H1 (cell line): ENCODE measurements around the gene ERP44. TPM values are rescaled to one million over a fixed set of nuclear protein-coding genes. Genes with fewer than 3 reads are reported as not detected.

ENCODE experiments used
- CTCF ChIA-PET: fragments of 300-600 bp; sonication (Branson Sonifier 250); formaldehyde crosslinking; loops from one replicate; lab custom pipeline; 2021; ENCODE audit not compliant: partially characterized antibody; lab: Charles Lee
- POLR2A ChIA-PET: fragments of 300-600 bp; sonication (Branson Sonifier 250); formaldehyde crosslinking; loops from one replicate; lab custom pipeline; 2021; ENCODE audit warnings: inconsistent platforms; ENCODE audit not compliant: partially characterized antibody; lab: Charles Lee
- DNase-seq, 2 experiments: peaks; one replicate each; pipeline versions ENCODE4 v3.0.0 to v3.0.0-alpha.2; 2010 to 2022; ENCODE audit warnings: low spot score in 2 of 2, low read depth in 1 of 2, mixed read lengths in 1 of 2
- FAIRE-seq: peaks from 2 replicates; lab custom pipeline; 2011; peaks lifted over from hg19 to GRCh38; lab: Jason Lieb, UNC
- H2AFZ ChIP-seq: 2 replicates; pipeline ENCODE4 v1.8.1; 2012; ENCODE audit warnings: low read length, inconsistent platforms
- H2AK5ac ChIP-seq: 2 replicates; pipeline ENCODE4 v1.6.1; 2013; ENCODE audit warnings: low read depth, low read length
- H2BK120ac ChIP-seq: replicated peaks from 2 replicates; pipeline ENCODE3; 2013; ENCODE audit warnings: low read depth, low read length, inconsistent platforms
- H2BK12ac ChIP-seq: 2 replicates; pipeline ENCODE4 v1.6.1; 2013; ENCODE audit warnings: low read depth, low read length
- H2BK15ac ChIP-seq: 2 replicates; pipeline ENCODE4 v1.6.1; 2013; ENCODE audit warnings: low read length
- H2BK20ac ChIP-seq: 2 replicates; pipeline ENCODE4 v1.6.1; 2013; ENCODE audit warnings: low read length
- H2BK5ac ChIP-seq: 2 replicates; pipeline ENCODE4 v1.6.1; 2013; ENCODE audit warnings: low read depth, low read length
- H3K14ac ChIP-seq: 2 replicates; pipeline ENCODE4 v1.6.1; 2013; ENCODE audit warnings: inconsistent platforms; ENCODE audit not compliant: insufficient read length
- H3K18ac ChIP-seq: 2 replicates; pipeline ENCODE4 v1.6.1; 2013; ENCODE audit warnings: low read length; ENCODE audit errors: extremely low read depth
- H3K23ac ChIP-seq: 2 replicates; pipeline ENCODE4 v1.6.1; 2013; ENCODE audit warnings: inconsistent platforms; ENCODE audit not compliant: insufficient read length
- H3K23me2 ChIP-seq: 2 replicates; pipeline ENCODE4 v1.6.1; 2013; ENCODE audit warnings: low read depth, low read length
- H3K27ac ChIP-seq: 2 replicates; pipeline ENCODE4 v1.6.1; 2011; ENCODE audit warnings: low read depth, low read length, inconsistent platforms
- H3K27me3 ChIP-seq, 4 experiments: replicated peaks in 1 of 4; 1 replicate in 1 of 4; 2 replicates in 3 of 4; pipeline versions ENCODE4 v1.6.1 to v1.8.1; 2011 to 2013; ENCODE audit warnings: low read length in 3 of 4, mild to moderate bottlenecking in 3 of 4, inconsistent platforms in 2 of 4, mixed read lengths in 2 of 4, moderate library complexity in 1 of 4; ENCODE audit not compliant: control insufficient read depth in 3 of 4, insufficient read depth in 3 of 4; ENCODE audit errors: extremely low read depth in 1 of 4
- H3K36me3 ChIP-seq, 4 experiments: 2 replicates each; pipeline versions ENCODE4 v1.6.1 to v1.8.1; 2011 to 2013; ENCODE audit warnings: mild to moderate bottlenecking in 4 of 4, low read length in 3 of 4, moderate library complexity in 2 of 4, control low read depth in 1 of 4, inconsistent platforms in 1 of 4; ENCODE audit not compliant: insufficient read depth in 4 of 4, control insufficient read depth in 2 of 4
- H3K4ac ChIP-seq: replicated peaks from 2 replicates; pipeline ENCODE3; 2013; ENCODE audit warnings: low read length, low read depth, mixed read lengths, inconsistent platforms; ENCODE audit not compliant: insufficient read length
- H3K4me1 ChIP-seq, 4 experiments: replicated peaks in 1 of 4; 1 replicate in 1 of 4; 2 replicates in 3 of 4; pipeline versions ENCODE4 v1.6.1 to v1.8.1; 2011 to 2013; ENCODE audit warnings: low read length in 3 of 4, inconsistent platforms in 2 of 4, mixed read lengths in 1 of 4; ENCODE audit not compliant: insufficient read depth in 4 of 4, control insufficient read depth in 3 of 4
- H3K4me2 ChIP-seq, 2 experiments: 2 replicates each; pipeline versions ENCODE4 v1.6.1 to v1.8.1; 2011 to 2013; ENCODE audit warnings: low read depth in 2 of 2, low read length in 2 of 2, control low read depth in 1 of 2, inconsistent platforms in 1 of 2, mild to moderate bottlenecking in 1 of 2; ENCODE audit not compliant: insufficient read depth in 1 of 2
- H3K4me3 ChIP-seq, 4 experiments: fragments of 200-600, 300-600 bp in 1 of 4; sonication (generic), shearing (Covaris generic), sonication (Bioruptor Twin) in 1 of 4; 2 replicates each; pipeline versions ENCODE4 v1.5.1 to v1.8.1; 2011 to 2016; ENCODE audit warnings: low read length in 4 of 4, low read depth in 3 of 4, control low read depth in 2 of 4, inconsistent platforms in 2 of 4, mild to moderate bottlenecking in 2 of 4, mixed read lengths in 1 of 4, moderate library complexity in 1 of 4; ENCODE audit not compliant: insufficient read depth in 2 of 4; ENCODE audit errors: extremely low read depth in 1 of 4
- H3K56ac ChIP-seq: replicated peaks from 2 replicates; pipeline ENCODE3; 2013; ENCODE audit warnings: low read depth, mild to moderate bottlenecking, mixed read lengths, low read length, inconsistent platforms; ENCODE audit not compliant: insufficient read length
- H3K79me1 ChIP-seq: 2 replicates; pipeline ENCODE4 v1.6.1; 2013; ENCODE audit warnings: low read depth, low read length, control low read depth
- H3K79me2 ChIP-seq, 2 experiments: 2 replicates each; pipeline versions ENCODE4 v1.6.1 to v1.8.1; 2012 to 2013; ENCODE audit warnings: low read length in 2 of 2, mild to moderate bottlenecking in 2 of 2, inconsistent platforms in 1 of 2; ENCODE audit not compliant: insufficient read depth in 2 of 2, control insufficient read depth in 1 of 2
- H3K9ac ChIP-seq, 4 experiments: replicated peaks in 1 of 4; 1 replicate in 1 of 4; 2 replicates in 3 of 4; pipeline versions ENCODE4 v1.6.1 to v1.8.1; 2011 to 2013; ENCODE audit warnings: low read depth in 3 of 4, low read length in 3 of 4, control low read depth in 2 of 4, mild to moderate bottlenecking in 2 of 4, moderate library complexity in 2 of 4, inconsistent platforms in 1 of 4; ENCODE audit errors: extremely low read depth in 1 of 4
- H3K9me3 ChIP-seq, 2 experiments: 2 replicates each; pipeline versions ENCODE4 v1.6.1 to v1.8.1; 2012 to 2013; ENCODE audit warnings: mild to moderate bottlenecking in 2 of 2, moderate library complexity in 2 of 2, control low read depth in 1 of 2, inconsistent platforms in 1 of 2, low read depth in 1 of 2, low read length in 1 of 2, mixed read lengths in 1 of 2; ENCODE audit not compliant: insufficient read depth in 2 of 2
- H4K20me1 ChIP-seq, 2 experiments: replicated peaks in 1 of 2; 2 replicates each; pipeline versions ENCODE3 to v1.8.1; 2011 to 2013; ENCODE audit warnings: inconsistent platforms in 2 of 2, low read length in 2 of 2, mild to moderate bottlenecking in 1 of 2; ENCODE audit not compliant: insufficient read depth in 2 of 2, control insufficient read depth in 1 of 2
- H4K5ac ChIP-seq: 2 replicates; pipeline ENCODE4 v1.6.1; 2013; ENCODE audit warnings: low read length, low read depth, mixed read lengths, inconsistent platforms; ENCODE audit not compliant: insufficient read length
- H4K8ac ChIP-seq: 2 replicates; pipeline ENCODE4 v1.8.0; 2013; ENCODE audit warnings: mild to moderate bottlenecking, moderate library complexity, low read length, inconsistent platforms; ENCODE audit not compliant: insufficient read depth; ENCODE audit errors: extremely low read depth
- H4K91ac ChIP-seq: replicated peaks from 2 replicates; pipeline ENCODE3; 2013; ENCODE audit warnings: low read length, mixed read lengths, inconsistent platforms; ENCODE audit not compliant: insufficient read length
- GABPA ChIP-seq: IDR thresholded peaks from 2 replicates; pipeline ENCODE4 v1.6.1; 2011; ENCODE audit warnings: mild to moderate bottlenecking, low read length, moderate library complexity, borderline replicate concordance; ENCODE audit not compliant: insufficient read depth
- HDAC2 ChIP-seq, 2 experiments: fragments of 300-600 bp in 1 of 2; sonication (generic) in 1 of 2; IDR thresholded peaks; 2 replicates each; pipeline ENCODE4 v1.6.1; 2011 to 2012; ENCODE audit warnings: low read depth in 2 of 2, low read length in 2 of 2, mild to moderate bottlenecking in 2 of 2, moderate library complexity in 2 of 2, borderline replicate concordance in 1 of 2, inconsistent platforms in 1 of 2
- POU5F1 ChIP-seq: IDR thresholded peaks from 2 replicates; pipeline ENCODE4 v1.6.1; 2011; ENCODE audit warnings: low read depth, mild to moderate bottlenecking, low read length, moderate library complexity
- SP4 ChIP-seq: IDR thresholded peaks from 2 replicates; pipeline ENCODE4 v1.6.1; 2012; ENCODE audit warnings: low read length, inconsistent platforms
- TEAD4 ChIP-seq: IDR thresholded peaks from 2 replicates; pipeline ENCODE4 v1.6.1; 2012; ENCODE audit warnings: low read depth, low read length, inconsistent platforms, mixed read lengths
- WGBS, 2 experiments: shearing (Covaris generic) in 1 of 2; methylation state at CpG; one replicate each; pipeline versions ENCODE4 v1.1.6 to v1.1.7; 2013 to 2015; ENCODE audit warnings: low lambda C conversion rate in 2 of 2, mixed read lengths in 2 of 2, inconsistent platforms in 1 of 2, low coverage in 1 of 2, missing lambda C conversion rate in 1 of 2; ENCODE audit not compliant: insufficient replicate concordance in 2 of 2, insufficient coverage in 1 of 2, insufficient read length in 1 of 2; ENCODE audit errors: extremely low coverage in 1 of 2, missing lambda C conversion rate in 1 of 2; 5-methylcytosine and 5-hydroxymethylcytosine counted together
- polyA plus RNA-seq, 7 experiments: library from polyadenylated mRNA; depleted of rRNA in 3 of 7; stranded (reverse) in 5 of 7; unstranded in 2 of 7; fragments of >200 nt in 5 of 7; fragments of 200-250 nt in 2 of 7; gene quantifications; 1 replicate in 5 of 7; 2 replicates in 1 of 7; 4 replicates in 1 of 7; pipeline versions ENCODE4 v1.2.1 to v1.2.3, GENCODE V29; 2011 to 2013; ENCODE audit warnings: missing spikeins in 2 of 7, mixed read lengths in 2 of 7
- total RNA-seq: library from RNA; stranded (reverse); fragmentation: NEBNext Ultra II Directional; extraction: Animal tissue kit (Norgen Biotek cat#: 25700); gene quantifications from 2 replicates; pipeline ENCODE4 v1.2.1, GENCODE V29; 2021

Gene ERP44
- total and polyA plus RNA-seq, 2 of the 8 experiments (the other 6 are each of a cell fraction or from before 2014, with no cell fraction given) = 5.7 to 15.6 TPM

DNA sequence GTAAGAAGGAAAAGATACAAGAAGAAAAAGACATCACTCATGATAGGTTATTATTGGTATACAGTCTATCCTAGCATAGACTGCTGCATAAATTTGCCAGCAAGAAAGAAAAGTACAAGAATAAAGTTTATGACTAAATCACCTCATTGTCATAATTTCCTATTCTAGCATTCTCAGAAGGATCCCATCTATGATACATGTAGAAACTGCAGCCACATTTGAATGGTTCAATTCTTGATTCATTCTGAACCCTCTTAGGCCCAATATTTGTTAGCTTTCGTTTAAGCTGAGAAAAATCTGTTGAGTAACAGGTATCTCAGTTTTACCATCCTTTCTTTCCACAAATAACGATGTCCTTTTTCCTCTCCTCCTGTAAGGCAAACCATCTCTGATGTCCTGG, 21.5 kb upstream of the ERP44 start:
- H2AK5ac ChIP-seq = no peak overlapping the region
- no peak overlapping the region for H4K5ac ChIP-seq
- FAIRE-seq (no peak), DNase-seq (no peak)
- H2BK5ac ChIP-seq = no peak overlapping the region
- no peak overlapping the region for H4K91ac ChIP-seq
- no peak overlapping the region for H2BK12ac ChIP-seq
- no peak overlapping the region for H2BK120ac ChIP-seq
- H3K14ac ChIP-seq = no peak overlapping the region
- no peak overlapping the region for H2BK15ac ChIP-seq
- H3K9ac ChIP-seq = no peak overlapping the region
- no peak overlapping the region for H4K8ac ChIP-seq
- 85% methylated on average over 2 of the region's 2 CpGs; no CpG with 5 or more reads in 1 of the 2 experiments for WGBS, 2 experiments
- no peaks in the 10 kb centered on the region for H3K4me1 ChIP-seq
- no peaks in the 10 kb centered on the region for H3K23me2 ChIP-seq
- no peak overlapping the region for H3K27ac ChIP-seq
- H2BK20ac ChIP-seq = no peak overlapping the region
- no peak for TF ChIP-seq TEAD4
- TF ChIP-seq POU5F1 = no peak
- TF ChIP-seq GABPA = no peak
- no peak for TF ChIP-seq HDAC2 (IDR thresholded peaks at IDR 0.05; ENCODE audit: borderline replicate concordance in 1 of 2, low read depth in 2 of 2, low read length in 2 of 2)
- TF ChIP-seq SP4 = no peak
- H4K20me1 ChIP-seq = no peaks in the 10 kb centered on the region
- H3K27me3 ChIP-seq = no peaks in the 10 kb centered on the region
- ChIA-PET POLR2A (no interaction called here), CTCF (interaction anchor here (0.7 to 1.5 kb wide), 2 partner anchors 10 to 57 kb away, joined by 3 read pairs; no protein-coding TSS in a partner anchor)
- no peaks in the 10 kb centered on the region for H3K79me1 ChIP-seq
- H3K9me3 ChIP-seq = no peaks in the 10 kb centered on the region
- H3K18ac ChIP-seq = no peak overlapping the region
- no peaks in the 10 kb centered on the region for H3K36me3 ChIP-seq
- no peak overlapping the region for H2AFZ ChIP-seq
- H3K4me3 ChIP-seq = no peak overlapping the region
- H3K56ac ChIP-seq = no peak overlapping the region
- H3K4ac ChIP-seq = no peak overlapping the region
- no peak overlapping the region for H3K23ac ChIP-seq
- no peak overlapping the region for H3K4me2 ChIP-seq
- no peaks in the 10 kb centered on the region for H3K79me2 ChIP-seq
